Fibroblast of lung (primary cell): ENCODE measurements around the gene ATOH1. TPM values are rescaled to one million over a fixed set of nuclear protein-coding genes. Genes with fewer than 3 reads are reported as not detected.

ENCODE experiments used
- DNase-seq, 2 donors: peaks; one replicate each; pipeline versions ENCODE4 v3.0.0 to v3.0.0-alpha.2; 2010; ENCODE audit warnings: low read depth in 2 of 2
- H2AFZ ChIP-seq: 2 replicates; pipeline ENCODE4 v1.5.1; 2012; ENCODE audit warnings: low read length, control low read depth, inconsistent platforms
- H3K27ac ChIP-seq: 2 replicates; pipeline ENCODE4 v1.5.1; 2011; ENCODE audit warnings: low read length, control low read depth; ENCODE audit not compliant: insufficient read depth
- H3K27me3 ChIP-seq: 2 replicates; pipeline ENCODE4 v1.5.1; 2011; ENCODE audit warnings: mild to moderate bottlenecking, low read length; ENCODE audit not compliant: control insufficient read depth, insufficient read depth
- H3K36me3 ChIP-seq: 2 replicates; pipeline ENCODE4 v1.5.1; 2011; ENCODE audit warnings: low read length; ENCODE audit not compliant: control insufficient read depth, insufficient read depth
- H3K4me1 ChIP-seq: 2 replicates; pipeline ENCODE4 v1.5.1; 2011; ENCODE audit warnings: low read length; ENCODE audit not compliant: control insufficient read depth, insufficient read depth; ENCODE audit errors: extremely low read depth
- H3K4me2 ChIP-seq: 2 replicates; pipeline ENCODE4 v1.5.1; 2011; ENCODE audit warnings: low read length, control low read depth; ENCODE audit not compliant: insufficient read depth; ENCODE audit errors: extremely low read depth
- H3K4me3 ChIP-seq, 4 experiments: fragments of 200-600 bp in 1 of 4; sonication (generic) in 1 of 4; replicated peaks in 1 of 4; 2 replicates each; pipeline ENCODE4 v1.5.1; 2011 to 2016; ENCODE audit warnings: low read length in 4 of 4, low read depth in 3 of 4, mild to moderate bottlenecking in 3 of 4, control low read depth in 2 of 4, inconsistent platforms in 1 of 4, mixed read lengths in 1 of 4; ENCODE audit not compliant: insufficient read depth in 1 of 4; ENCODE audit errors: control extremely low read depth in 1 of 4
- H3K79me2 ChIP-seq: 2 replicates; pipeline ENCODE4 v1.5.1; 2012; ENCODE audit warnings: mild to moderate bottlenecking, low read length, inconsistent platforms; ENCODE audit not compliant: control insufficient read depth, insufficient read depth
- H3K9ac ChIP-seq: 2 replicates; pipeline ENCODE4 v1.5.1; 2011; ENCODE audit warnings: mild to moderate bottlenecking, low read length, control low read depth; ENCODE audit not compliant: insufficient read depth
- H3K9me3 ChIP-seq: 2 replicates; pipeline ENCODE4 v1.5.1; 2012; ENCODE audit warnings: low read depth, low read length; ENCODE audit not compliant: control insufficient read depth, insufficient read depth
- H4K20me1 ChIP-seq: 2 replicates; pipeline ENCODE4 v1.5.1; 2011; ENCODE audit warnings: low read length; ENCODE audit not compliant: control insufficient read depth, insufficient read depth; ENCODE audit errors: extremely low read depth
- EZH2 ChIP-seq: IDR thresholded peaks from 2 replicates; pipeline ENCODE4 v1.5.1; 2012; ENCODE audit warnings: low read length, control low read depth, mild to moderate bottlenecking; ENCODE audit errors: missing control alignments
- polyA plus RNA-seq, 2 donors: library from polyadenylated mRNA; depleted of rRNA in 1 of 2; stranded (reverse) in 1 of 2; unstranded in 1 of 2; fragments of >200 nt; gene quantifications; 2 replicates each; pipeline ENCODE4 v1.2.1, GENCODE V29; 2011 to 2012; ENCODE audit warnings: missing spikeins in 1 of 2
- total RNA-seq: library from RNA; depleted of rRNA; stranded (reverse); fragments of >200 nt; gene quantifications from 2 replicates; pipeline ENCODE4 v1.2.1, GENCODE V29; 2014
- TF ChIP-seq, protein P1 (sequence below), 2 donors: IDR thresholded peaks in 1 of 2; conservative IDR thresholded peaks in 1 of 2; 1 replicate in 1 of 2; 2 replicates in 1 of 2; pipeline ENCODE4 v1.5.1; 2011 to 2012; ENCODE audit warnings: low read length in 2 of 2, control low read depth in 1 of 2, inconsistent platforms in 1 of 2, low read depth in 1 of 2, mild to moderate bottlenecking in 1 of 2

The ATOH1 gene
- total and polyA plus RNA-seq, 2 donors (not counting 1 experiment from before 2014, with no cell fraction given) = not detected

DNA sequence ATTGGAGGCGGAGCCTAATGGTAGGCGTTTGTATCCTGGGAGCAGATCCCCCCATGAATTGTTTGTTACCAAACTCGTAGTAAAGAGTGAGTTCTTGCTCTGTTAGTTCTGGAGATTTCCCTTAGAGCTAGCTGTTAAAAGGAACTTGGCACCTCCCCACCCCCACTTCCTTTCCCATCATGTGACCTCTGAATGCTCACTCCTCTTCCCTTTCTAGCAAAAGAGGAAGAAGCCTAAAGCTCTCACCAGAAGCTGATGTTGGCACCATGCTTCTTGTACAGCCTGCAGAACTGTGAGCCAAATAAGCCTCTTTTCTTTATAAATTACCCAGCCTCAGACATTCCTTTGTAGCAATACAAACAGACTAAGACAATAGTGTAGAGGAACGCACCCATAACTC, 13.8 kb upstream of the ATOH1 start:
- TF ChIP-seq, protein P1, sequence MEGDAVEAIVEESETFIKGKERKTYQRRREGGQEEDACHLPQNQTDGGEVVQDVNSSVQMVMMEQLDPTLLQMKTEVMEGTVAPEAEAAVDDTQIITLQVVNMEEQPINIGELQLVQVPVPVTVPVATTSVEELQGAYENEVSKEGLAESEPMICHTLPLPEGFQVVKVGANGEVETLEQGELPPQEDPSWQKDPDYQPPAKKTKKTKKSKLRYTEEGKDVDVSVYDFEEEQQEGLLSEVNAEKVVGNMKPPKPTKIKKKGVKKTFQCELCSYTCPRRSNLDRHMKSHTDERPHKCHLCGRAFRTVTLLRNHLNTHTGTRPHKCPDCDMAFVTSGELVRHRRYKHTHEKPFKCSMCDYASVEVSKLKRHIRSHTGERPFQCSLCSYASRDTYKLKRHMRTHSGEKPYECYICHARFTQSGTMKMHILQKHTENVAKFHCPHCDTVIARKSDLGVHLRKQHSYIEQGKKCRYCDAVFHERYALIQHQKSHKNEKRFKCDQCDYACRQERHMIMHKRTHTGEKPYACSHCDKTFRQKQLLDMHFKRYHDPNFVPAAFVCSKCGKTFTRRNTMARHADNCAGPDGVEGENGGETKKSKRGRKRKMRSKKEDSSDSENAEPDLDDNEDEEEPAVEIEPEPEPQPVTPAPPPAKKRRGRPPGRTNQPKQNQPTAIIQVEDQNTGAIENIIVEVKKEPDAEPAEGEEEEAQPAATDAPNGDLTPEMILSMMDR (conservative IDR thresholded peaks at IDR 0.05 in 1 of 2, IDR thresholded peaks at IDR 0.05 in 1 of 2; ENCODE audit: low read depth in 1 of 2, low read length in 2 of 2) = no peak
- TF ChIP-seq EZH2 = no peak
- Histone ChIP-seq H4K20me1 (no peaks in the 10 kb centered on the region), H3K27ac (no peak overlapping the region), H3K79me2 (no peaks in the 10 kb centered on the region), H3K9ac (no peak overlapping the region), H3K36me3 (no peaks in the 10 kb centered on the region), H2AFZ (no peak overlapping the region), H3K27me3 (no peaks in the 10 kb centered on the region), H3K4me1 (no peaks in the 10 kb centered on the region), H3K4me3 (no peak overlapping the region), H3K9me3 (no peaks in the 10 kb centered on the region), H3K4me2 (no peak overlapping the region)
- no peak for DNase-seq

GRCh38 chr4:93825551-93826216, 2.9 kb upstream of the ATOH1 start:
- no peak for DNase-seq
- H3K27ac ChIP-seq = no peak overlapping the region
- no peaks in the 10 kb centered on the region for H4K20me1 ChIP-seq
- no peaks in the 10 kb centered on the region for H3K9me3 ChIP-seq
- peaks cover 23% of the 10 kb centered on the region for H3K27me3 ChIP-seq
- TF ChIP-seq, protein P1 (conservative IDR thresholded peaks at IDR 0.05 in 1 of 2, IDR thresholded peaks at IDR 0.05 in 1 of 2; ENCODE audit: low read depth in 1 of 2, low read length in 2 of 2) = no peak
- no peak for TF ChIP-seq EZH2
- H3K4me3 ChIP-seq = no peak overlapping the region
- no peaks in the 10 kb centered on the region for H3K79me2 ChIP-seq
- H3K36me3 ChIP-seq = no peaks in the 10 kb centered on the region
- H3K4me2 ChIP-seq = no peak overlapping the region
- H3K9ac ChIP-seq = no peak overlapping the region
- no peaks in the 10 kb centered on the region for H3K4me1 ChIP-seq
- H2AFZ ChIP-seq = no peak overlapping the region

DNA sequence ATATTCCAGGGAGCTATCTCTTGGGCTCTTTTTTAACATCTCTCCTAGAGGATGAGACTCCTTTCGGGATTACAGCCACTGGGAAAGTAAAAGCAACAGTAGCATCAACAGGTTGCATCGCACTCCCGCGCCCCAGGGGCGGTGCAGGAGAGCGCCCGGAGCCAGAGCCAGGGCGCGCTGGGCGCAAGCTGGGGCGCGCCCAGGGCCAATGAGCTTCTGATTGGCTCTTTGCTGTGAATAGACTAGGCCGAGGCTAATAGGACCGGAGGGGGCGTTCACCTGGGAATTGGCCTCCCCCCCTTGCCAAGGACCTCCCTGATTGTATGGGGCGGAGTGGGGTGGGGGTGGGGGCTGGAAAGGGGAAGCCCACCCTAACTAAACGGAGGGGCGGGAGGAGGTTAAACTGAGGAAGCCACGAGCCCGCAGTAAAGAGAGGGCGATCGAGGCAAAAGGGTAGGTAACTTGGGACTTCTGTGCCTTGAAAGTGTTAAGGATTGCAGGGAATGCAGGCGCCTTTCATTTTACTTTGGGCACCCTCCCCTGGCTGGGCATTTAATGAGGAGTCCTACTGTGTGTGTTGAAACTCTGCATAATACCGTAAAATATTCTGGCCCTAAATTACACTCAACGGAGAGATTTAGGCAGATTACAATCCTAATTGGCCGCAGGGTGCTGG, 1.1 kb upstream of the ATOH1 start:
- Histone ChIP-seq H3K9ac (no peak overlapping the region), H3K79me2 (no peaks in the 10 kb centered on the region), H3K36me3 (no peaks in the 10 kb centered on the region), H3K27ac (no peak overlapping the region), H3K4me3 (no peak overlapping the region), H2AFZ (no peak overlapping the region), H3K4me1 (no peaks in the 10 kb centered on the region), H3K27me3 (peaks cover 23% of the 10 kb centered on the region), H3K4me2 (no peak overlapping the region), H3K9me3 (no peaks in the 10 kb centered on the region), H4K20me1 (no peaks in the 10 kb centered on the region)
- no peak for DNase-seq
- TF ChIP-seq EZH2 = no peak
- TF ChIP-seq, protein P1 (conservative IDR thresholded peaks at IDR 0.05 in 1 of 2, IDR thresholded peaks at IDR 0.05 in 1 of 2; ENCODE audit: low read depth in 1 of 2, low read length in 2 of 2) = no peak
